ENCODE data around the gene SYS1.

DNA sequence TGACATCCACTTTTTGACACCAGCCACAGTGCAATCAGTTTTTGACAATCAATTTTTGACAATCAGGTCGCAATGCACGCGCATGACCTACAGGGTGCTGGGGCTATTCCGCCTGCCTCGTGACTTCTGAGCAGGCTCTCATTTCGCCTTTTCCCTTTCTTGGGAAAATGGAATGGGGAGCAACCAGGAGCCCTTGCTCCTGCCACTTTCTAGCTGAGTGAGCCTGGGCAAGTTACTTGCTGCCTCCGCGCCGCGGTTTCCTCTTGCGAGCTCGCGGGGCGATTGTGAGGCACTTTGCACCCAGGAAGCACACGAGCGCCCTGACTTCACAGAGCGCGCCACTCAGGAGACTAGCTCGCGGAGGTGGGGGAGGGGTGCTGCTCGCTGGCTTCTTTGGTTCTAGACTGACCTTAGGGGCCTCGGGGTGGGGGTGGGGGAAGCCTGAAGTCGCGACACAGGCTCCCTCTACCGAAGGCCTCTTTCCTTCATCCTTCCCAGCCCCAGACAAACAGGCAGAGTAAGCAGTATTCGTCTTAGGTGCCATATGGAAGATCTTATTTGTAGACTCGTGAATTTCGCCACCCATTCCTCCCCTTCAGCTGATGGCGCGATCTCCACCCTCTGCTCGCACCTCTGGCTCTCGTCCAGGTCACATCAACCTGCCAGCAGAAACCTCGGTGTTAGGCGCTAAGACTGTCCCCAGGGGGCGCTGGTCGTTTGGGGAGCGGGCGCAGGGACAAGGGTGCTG, 10.6 kb downstream of the SYS1 start:
- TF ChIP-seq, protein P1, sequence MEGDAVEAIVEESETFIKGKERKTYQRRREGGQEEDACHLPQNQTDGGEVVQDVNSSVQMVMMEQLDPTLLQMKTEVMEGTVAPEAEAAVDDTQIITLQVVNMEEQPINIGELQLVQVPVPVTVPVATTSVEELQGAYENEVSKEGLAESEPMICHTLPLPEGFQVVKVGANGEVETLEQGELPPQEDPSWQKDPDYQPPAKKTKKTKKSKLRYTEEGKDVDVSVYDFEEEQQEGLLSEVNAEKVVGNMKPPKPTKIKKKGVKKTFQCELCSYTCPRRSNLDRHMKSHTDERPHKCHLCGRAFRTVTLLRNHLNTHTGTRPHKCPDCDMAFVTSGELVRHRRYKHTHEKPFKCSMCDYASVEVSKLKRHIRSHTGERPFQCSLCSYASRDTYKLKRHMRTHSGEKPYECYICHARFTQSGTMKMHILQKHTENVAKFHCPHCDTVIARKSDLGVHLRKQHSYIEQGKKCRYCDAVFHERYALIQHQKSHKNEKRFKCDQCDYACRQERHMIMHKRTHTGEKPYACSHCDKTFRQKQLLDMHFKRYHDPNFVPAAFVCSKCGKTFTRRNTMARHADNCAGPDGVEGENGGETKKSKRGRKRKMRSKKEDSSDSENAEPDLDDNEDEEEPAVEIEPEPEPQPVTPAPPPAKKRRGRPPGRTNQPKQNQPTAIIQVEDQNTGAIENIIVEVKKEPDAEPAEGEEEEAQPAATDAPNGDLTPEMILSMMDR (IDR thresholded peaks at IDR 0.05 in 8 of 11, conservative IDR thresholded peaks at IDR 0.05 in 3 of 11) = peak; percentile 80 to 96 (median 89)
- no peak for TF ChIP-seq POLR2A (IDR thresholded peaks at IDR 0.05)

Data from spleen (tissue), 7 donors.